DMS79 treated with DMSO at 0.1 percent for 48 hours (cell line): Measurements from ENCODE around the gene CCL24.
"Not testable (repeated sequence)": the region's sequence is repeated elsewhere in the genome, so short reads cannot be mapped to it uniquely, and the experiment has no call there.

ENCODE experiments used
- DNase-seq: peaks from one replicate; lab custom pipeline; 2025; lab: John Stamatoyannopoulos, UW

Gene CCL24

DNA sequence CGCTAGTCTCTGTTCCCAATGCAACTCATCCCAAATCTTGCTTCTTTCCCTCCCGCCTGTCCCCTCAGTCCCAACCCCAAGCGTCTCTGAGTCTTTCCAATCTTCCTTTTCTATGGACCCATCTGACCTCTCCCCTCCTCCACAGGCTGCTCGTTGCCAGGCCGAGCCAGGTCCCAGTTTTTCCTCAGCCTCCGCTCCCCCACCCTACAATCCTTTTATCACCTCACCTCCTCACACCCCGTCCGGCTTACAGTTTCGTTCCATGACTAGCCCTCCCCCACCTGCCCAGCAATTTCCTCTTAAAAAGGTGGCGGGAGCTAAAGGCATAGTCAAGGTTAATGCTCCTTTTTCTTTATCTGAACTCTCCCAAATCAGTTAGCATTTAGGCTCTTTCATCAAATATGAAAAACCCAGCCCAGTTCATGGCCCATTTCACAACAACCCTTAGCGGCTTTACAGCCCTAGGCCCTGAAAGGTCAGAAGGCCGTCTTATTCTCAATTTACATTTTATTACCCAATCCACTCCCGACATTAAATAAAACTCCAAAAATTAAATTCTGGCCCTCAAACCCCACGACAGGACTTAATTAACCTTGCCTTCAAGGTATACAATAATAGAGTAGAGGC lies 32.8 kb downstream of the CCL24 start:
- DNase-seq: not testable (repeated sequence)

DNA sequence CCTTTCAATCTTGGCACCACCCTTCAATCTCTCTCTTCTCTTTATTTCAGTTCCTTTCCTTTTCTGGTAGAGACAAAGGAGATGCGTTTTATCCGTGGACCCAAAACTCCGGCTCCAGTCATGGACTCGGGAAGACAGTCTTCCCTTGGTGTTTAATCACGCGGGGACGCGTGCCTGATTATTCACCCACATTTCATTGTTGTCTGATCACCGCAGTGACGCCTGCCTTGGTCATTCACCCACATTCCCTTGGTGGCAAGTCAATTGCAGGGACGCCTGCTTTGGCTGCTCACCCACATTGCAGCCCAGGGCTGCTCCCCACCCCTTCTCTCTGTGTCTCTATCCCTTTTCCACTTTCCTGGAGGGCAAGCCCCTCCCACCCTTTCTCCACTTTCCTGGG lies 34.1 kb downstream of the CCL24 start:
- not testable (repeated sequence) for DNase-seq

DNA sequence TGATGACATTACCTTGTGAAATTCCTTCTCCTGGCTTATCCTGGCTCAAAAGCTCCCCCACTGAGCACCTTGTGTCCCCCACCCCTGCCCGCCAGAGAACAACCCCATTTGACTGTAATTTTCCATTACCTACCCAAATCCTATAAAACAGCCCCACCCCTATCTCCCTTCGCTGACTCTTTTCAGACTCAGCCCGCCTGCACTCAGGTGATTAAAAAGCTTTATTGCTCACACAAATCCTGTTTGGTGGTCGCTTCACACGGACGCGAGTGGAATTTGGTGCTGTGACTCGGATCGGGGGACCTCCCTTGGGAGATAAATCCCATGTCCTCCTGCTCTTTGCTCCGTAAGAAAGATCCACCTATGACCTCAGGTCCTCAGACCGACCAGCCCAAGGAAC lies 34.6 kb downstream of the CCL24 start:
- DNase-seq: not testable (repeated sequence)

DNA sequence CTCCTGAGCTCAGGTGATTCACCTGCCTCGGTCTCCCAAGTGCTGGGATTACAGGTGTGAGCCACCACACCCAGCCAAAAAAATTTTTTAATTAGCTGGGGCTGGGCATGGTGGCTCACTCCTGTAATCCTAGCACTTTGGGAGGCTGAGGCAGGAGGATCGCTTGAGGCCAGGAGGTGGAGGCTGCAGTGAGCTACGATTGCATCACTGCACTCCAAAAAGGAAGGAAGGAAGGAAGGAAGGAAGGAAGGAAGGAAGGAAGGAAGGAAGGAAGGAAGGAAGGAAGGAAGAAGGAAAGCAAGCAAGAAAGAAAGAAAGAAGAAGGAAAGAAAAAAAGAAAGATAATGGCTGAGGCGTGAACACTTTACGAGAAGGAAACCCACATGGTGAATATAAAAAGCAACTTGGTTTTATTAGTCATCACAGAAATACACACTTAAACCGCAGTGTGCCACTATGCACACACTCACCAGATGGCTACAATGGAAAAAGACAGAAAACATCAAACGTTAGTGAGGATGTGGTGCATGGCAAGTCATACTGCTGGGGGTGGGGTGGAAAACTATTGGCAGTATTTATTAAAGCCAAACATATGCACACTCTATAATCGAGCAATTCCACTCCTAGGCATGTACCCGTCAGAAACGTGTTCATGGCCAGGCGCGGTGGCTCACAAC lies 37.2 kb downstream of the CCL24 start:
- no peak for DNase-seq

DNA sequence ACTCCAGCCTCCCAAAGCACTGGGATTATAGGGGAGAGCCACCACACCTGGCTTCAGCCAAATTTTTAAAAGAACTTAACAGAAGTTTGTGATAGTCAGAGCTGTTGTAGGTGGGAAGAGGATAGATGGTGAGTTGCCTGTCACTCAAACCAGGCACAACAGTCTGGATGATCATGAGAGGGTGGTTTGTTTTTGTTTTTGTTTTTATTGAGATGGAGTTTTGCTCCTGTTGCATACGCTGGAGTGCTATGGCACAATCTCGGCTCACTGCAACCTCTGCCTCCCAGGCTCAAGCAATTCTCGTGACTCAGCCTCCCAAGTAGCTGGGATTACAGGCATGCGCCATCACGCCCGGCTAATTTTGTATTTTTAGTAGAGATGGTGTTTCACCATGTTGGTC lies 39.6 kb downstream of the CCL24 start:
- DNase-seq: not testable (repeated sequence)

DNA sequence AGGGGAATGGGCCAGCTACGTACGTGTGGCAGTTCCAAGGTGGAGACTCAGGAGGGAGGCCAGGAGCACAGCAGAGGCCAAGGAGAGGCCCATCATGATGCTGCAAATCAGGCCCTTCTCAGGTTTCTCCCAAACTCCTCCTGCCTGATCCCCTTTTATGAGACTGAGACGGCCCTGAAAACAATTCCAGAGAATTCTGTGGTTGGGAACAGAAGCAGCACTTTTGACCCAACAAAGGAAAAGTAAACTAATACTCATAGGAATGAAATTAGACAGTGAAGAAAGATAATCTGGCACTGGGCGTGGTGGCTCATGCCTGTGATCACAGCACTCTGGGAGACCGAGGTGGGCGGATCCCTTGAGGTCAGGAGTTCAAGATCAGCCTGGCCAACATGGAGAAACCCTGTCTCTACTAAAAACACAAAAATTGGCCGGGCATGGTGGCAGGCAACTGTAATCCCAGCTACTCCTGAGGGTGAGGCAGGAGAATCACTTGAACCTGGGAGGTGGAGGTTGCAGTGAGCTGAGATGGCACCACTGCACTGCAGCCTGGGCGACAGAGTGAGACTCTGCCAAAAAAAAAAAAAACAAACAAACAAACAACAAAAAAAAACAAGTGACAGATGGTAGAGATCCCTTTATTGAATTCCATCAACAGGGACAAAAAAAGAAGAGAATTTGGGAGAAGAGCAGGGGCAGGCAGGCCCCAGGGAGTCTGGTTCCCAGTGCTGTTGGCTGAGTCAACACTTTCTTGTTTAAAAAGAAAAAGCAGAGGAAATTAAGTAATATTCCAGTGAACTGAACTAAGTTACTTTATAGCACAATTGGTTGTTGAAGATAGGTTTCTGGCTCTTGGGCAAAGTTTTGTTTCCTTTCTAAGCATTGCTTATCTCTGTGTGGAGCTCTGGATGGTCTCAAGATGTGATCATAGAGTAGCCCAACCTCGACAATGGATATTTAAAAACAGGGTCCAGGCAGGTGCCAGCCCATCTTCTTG lies 41.2 kb downstream of the CCL24 start, which contains the start of gene CCL26:
CCL26 (minus strand) TSS at position 131 of the 997 bp plus-strand sequence; CDS start at position 96, 35 bp downstream.
- DNase-seq: no peak

DNA sequence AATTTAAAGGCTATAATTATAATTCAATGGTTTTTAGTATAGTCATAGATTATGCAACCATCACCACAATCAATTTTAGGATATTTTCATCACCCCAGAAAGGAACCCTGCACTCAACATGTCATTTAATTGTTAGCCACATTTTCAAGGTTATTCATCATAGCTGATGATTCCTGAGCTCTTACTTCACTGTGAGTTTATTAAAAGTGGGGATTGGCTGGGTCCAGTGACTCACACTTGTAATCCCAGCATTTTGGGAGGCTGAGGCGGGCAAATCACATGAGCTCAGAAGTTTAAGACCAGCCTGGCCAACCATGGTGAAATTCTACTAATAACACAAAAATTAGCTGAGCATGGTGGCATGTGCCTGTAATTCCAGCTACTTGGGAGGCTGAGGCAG lies 42.4 kb downstream of the CCL24 start:
- no peak for DNase-seq

DNA sequence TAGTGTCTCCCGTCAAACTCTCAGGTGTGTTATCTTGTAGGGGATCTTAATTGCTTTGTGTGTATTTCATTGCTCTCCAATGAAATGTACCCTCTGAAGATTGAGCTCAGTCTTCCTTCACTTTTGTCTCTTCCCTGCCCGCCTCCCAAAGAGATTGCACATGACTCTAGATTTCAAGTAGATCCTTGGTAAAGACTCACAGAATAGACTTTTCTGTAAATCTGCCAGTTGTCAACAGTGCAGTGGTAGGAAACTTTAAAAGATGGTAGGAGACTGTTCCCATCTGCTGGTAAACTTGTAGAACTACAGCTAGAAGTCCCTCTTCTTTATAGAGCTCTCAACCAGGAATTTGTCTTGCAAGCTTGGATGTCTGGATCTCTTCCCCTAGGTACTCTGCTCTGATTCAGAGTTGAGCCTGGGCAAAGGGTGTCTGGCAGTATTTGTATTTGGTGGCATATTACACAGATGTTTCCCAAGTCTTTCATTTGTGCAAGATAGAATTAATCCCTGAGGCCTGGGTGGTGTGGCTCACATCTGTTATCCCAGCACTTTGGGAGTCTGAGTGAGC lies 51.2 kb downstream of the CCL24 start:
- DNase-seq: peak; percentile 66

DNA sequence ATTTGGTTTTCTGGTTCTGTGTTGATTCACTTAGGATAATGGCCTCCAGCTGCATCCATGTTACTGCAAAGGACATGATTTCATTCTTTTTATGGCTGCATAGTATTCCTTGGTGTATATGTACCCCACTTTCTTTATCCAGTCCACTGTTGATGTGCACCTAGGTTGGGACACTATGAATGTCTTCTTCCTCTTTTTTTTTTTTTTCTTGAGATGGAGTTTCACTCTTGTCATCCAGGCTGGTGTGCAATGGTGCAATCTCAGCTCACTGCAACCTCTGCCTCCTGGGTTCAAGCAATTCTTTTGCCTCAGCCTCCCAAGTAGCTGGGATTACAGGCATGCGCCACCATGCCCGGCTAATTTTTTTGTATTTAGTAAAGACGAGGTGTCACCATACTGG lies 51.8 kb downstream of the CCL24 start:
- not testable (repeated sequence) for DNase-seq
